ENCODE data around the gene ADAT3.

The ADAT3 gene

DNA sequence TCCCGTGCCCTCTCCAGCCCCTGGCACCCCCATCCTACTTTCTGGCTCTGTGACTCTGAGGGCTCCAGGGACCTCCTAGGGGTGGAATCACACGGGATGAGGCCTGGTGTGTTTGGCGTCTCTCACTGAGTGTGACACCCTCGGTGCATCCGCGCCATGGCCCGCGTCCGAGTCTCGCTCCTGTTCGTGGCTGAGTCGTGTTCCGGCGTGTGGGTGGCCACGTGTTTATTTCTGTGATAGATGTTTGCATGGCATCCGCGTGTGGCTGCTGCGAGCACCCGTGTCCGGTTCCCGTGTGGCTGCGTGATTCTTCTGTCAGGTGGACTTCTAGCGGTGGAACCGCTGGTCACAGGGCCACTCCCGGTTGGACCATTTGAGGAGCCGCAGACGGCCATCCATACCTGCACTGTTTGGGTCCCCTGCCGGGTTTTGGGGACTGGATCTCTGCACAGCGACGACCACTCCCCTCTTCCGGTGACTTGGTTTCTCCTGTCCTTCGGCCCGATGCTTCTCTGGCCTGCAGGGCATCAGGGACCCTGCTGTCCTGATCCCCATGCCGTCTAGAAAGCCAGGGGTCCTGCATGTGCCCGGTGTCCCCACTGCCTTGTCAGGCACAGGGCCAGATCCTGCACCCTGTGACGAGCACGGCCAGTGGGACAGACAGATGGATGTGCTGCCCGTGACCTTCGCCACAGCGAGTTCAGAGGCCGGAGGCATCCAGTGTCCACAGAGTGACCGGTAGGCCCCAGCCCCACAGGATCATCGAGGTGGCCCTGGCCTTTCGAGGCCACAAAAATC is 44.3 kb downstream of the ADAT3 start:
- Histone ChIP-seq H3K4me3 (no peak overlapping the region), H3K9me3 (ENCODE audit: low read depth, low read length) (no peaks in the 10 kb centered on the region), H3K36me3 (ENCODE audit: insufficient read depth, low read length) (peaks cover 7% of the 10 kb centered on the region; the same call in 1 of the 2 replicates), H3K27ac (no peak overlapping the region), H3K9ac (ENCODE audit: insufficient read length) (no peak overlapping the region)
- DNase-seq (ENCODE audit: low read depth, low spot score), result no peak
- TF ChIP-seq POLR2AphosphoS5 (IDR thresholded peaks at IDR 0.05; ENCODE audit: borderline replicate concordance, low read depth, low read length), result no peak
- no peak for TF ChIP-seq FOXP2 (optimal IDR thresholded peaks at IDR 0.05; ENCODE audit: control extremely low read depth, extremely low read length, insufficient read depth)
- no peak for TF ChIP-seq EZH2 (IDR thresholded peaks at IDR 0.05)

DNA sequence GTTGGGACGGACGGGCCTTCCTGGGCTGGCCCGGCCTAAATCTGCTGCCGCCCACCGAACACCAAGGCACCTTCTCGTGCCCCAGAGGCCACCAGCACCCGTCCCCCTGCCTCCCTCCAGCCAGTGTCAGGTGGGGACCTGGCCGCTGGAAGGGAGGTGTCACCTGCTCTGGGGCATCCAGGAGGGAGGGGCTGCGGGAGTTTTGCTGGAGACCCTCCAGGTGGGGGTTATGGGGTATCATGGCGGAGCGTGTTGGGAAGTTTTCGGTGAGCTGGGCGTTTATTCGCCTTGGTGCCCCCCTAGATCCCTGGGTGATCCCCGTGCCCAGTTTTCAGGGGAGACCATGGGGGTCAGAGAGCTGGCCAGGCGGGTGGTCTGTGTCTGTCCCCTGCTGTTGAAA is 45.4 kb downstream of the ADAT3 start:
- Histone ChIP-seq H3K27ac (no peak overlapping the region), H3K9me3 (ENCODE audit: low read depth, low read length) (no peaks in the 10 kb centered on the region), H3K36me3 (ENCODE audit: insufficient read depth, low read length) (peaks cover 7% of the 10 kb centered on the region; the same call in 1 of the 2 replicates), H3K9ac (ENCODE audit: insufficient read length) (no peak overlapping the region), H3K4me3 (no peak overlapping the region)
- TF ChIP-seq EZH2 (IDR thresholded peaks at IDR 0.05), result no peak
- no peak for TF ChIP-seq POLR2AphosphoS5 (IDR thresholded peaks at IDR 0.05; ENCODE audit: borderline replicate concordance, low read depth, low read length)
- TF ChIP-seq FOXP2 (optimal IDR thresholded peaks at IDR 0.05; ENCODE audit: control extremely low read depth, extremely low read length, insufficient read depth), result no peak
- no peak for DNase-seq (ENCODE audit: low read depth, low spot score)

DNA sequence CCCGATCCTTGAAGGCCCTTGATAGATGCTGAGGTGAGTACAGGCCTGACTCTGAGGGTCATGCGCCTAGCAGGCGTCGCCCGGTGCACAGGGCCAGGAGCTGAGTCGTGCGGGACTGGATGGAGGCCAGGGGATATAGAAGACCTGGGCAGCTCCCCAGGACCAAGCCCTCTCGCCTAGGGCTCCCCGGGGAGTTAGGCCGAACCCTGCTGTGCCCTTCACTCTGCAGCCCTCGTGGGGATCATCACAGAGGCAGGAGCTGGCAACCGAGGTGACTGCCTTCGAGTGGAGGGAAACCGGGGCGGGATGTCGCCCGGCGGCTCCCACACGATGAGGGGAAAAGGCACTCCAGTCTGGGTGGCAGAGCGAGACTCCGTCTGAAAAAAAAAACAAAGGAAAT is 47.4 kb downstream of the ADAT3 start:
- Histone ChIP-seq H3K27ac (no peak overlapping the region), H3K9me3 (ENCODE audit: low read depth, low read length) (no peaks in the 10 kb centered on the region), H3K36me3 (ENCODE audit: insufficient read depth, low read length) (peaks cover 7% of the 10 kb centered on the region; the same call in 1 of the 2 replicates), H3K4me3 (no peak overlapping the region), H3K9ac (ENCODE audit: insufficient read length) (no peak overlapping the region)
- DNase-seq (ENCODE audit: low read depth, low spot score), result no peak
- no peak for TF ChIP-seq FOXP2 (optimal IDR thresholded peaks at IDR 0.05; ENCODE audit: control extremely low read depth, extremely low read length, insufficient read depth)
- TF ChIP-seq EZH2 (IDR thresholded peaks at IDR 0.05), result no peak
- no peak for TF ChIP-seq POLR2AphosphoS5 (IDR thresholded peaks at IDR 0.05; ENCODE audit: borderline replicate concordance, low read depth, low read length)

DNA sequence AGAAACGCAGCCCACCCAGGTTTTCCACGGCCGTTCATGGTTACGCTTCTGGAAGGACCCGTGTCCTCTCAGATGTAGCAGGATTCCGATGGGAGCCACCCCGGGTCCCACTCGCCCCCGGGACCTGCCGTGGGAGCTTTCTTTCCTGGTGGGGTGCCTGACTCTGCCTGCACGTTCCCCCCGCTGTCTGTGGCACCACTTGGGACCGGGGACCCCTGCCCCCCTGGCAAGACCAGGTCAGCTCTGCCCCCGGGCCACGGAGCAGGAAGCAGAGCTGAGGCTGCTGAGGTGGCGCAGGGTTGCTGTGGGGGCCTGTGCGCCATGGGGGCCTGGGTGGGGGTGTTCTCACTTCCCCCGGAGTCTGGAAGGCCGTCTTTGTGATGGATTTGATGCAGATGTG is 47.8 kb downstream of the ADAT3 start:
- Histone ChIP-seq H3K27ac (no peak overlapping the region), H3K9me3 (ENCODE audit: low read depth, low read length) (no peaks in the 10 kb centered on the region), H3K36me3 (ENCODE audit: insufficient read depth, low read length) (peaks cover 7% of the 10 kb centered on the region; the same call in 1 of the 2 replicates), H3K9ac (ENCODE audit: insufficient read length) (no peak overlapping the region), H3K4me3 (no peak overlapping the region)
- no peak for TF ChIP-seq POLR2AphosphoS5 (IDR thresholded peaks at IDR 0.05; ENCODE audit: borderline replicate concordance, low read depth, low read length)
- TF ChIP-seq FOXP2 (optimal IDR thresholded peaks at IDR 0.05; ENCODE audit: control extremely low read depth, extremely low read length, insufficient read depth), result no peak
- no peak for TF ChIP-seq EZH2 (IDR thresholded peaks at IDR 0.05)
- DNase-seq (ENCODE audit: low read depth, low spot score), result no peak

DNA sequence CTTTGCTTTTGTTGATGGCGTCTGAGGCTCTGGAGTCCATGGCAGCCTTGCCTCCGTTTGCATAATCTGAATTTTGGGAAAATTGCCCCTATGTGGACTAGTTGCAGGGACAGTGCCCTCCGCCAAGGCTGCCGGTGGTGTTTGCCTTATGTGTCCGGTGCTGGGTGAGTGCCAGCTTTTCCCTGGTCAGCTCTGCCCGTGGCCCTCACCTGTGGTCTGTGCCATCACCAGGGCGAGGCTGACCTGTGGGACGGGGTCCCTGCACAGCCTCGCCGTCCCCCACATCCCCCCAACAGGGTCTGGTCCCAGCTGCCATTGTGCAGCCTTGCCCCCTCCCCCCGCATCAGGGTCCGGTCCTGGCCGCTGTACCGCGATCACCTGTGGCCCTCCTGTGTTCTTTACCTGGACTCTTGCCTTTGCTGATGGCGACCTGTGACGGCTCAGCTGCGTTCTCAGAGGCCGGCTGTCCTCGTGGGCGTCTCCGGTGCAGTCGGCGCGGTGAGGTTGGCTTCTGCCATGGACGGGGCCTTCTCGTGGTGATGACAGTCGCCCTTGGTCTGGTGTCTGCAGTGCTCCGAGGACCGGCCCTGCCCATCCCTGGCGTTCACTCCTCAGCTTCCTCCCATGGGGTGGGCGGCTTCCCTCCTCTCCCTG is 48.4 kb downstream of the ADAT3 start:
- Histone ChIP-seq H3K9ac (ENCODE audit: insufficient read length) (no peak overlapping the region), H3K27ac (no peak overlapping the region), H3K36me3 (ENCODE audit: insufficient read depth, low read length) (peaks cover 7% of the 10 kb centered on the region; the same call in 1 of the 2 replicates), H3K9me3 (ENCODE audit: low read depth, low read length) (no peaks in the 10 kb centered on the region), H3K4me3 (no peak overlapping the region)
- no peak for TF ChIP-seq FOXP2 (optimal IDR thresholded peaks at IDR 0.05; ENCODE audit: control extremely low read depth, extremely low read length, insufficient read depth)
- TF ChIP-seq EZH2 (IDR thresholded peaks at IDR 0.05), result no peak
- no peak for TF ChIP-seq POLR2AphosphoS5 (IDR thresholded peaks at IDR 0.05; ENCODE audit: borderline replicate concordance, low read depth, low read length)
- DNase-seq (ENCODE audit: low read depth, low spot score), result no peak

DNA sequence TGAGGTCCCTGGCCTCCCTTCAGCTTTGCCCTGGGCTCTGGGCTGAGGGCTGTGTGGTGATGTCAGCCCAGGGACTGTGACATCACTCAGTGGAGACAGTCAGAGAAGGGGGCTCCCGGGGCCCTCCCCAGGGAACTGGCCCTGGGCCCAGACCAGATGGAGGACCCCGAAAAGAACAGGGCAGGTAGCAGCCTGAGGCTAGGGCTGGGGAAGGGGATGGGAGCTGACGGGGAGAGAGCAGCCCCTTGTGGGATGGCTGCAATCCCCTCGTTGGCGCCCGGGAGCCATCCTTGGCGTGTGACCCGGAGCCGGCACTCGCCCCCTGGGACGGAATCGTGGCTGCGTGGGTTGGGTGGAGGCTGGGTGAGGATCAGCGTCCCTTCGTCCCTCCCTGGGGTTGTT is 49.3 kb downstream of the ADAT3 start:
- Histone ChIP-seq H3K4me3 (no peak overlapping the region), H3K9me3 (ENCODE audit: low read depth, low read length) (no peaks in the 10 kb centered on the region), H3K36me3 (ENCODE audit: insufficient read depth, low read length) (peaks cover 3% of the 10 kb centered on the region; the same call in 1 of the 2 replicates), H3K9ac (ENCODE audit: insufficient read length) (no peak overlapping the region), H3K27ac (no peak overlapping the region)
- no peak for DNase-seq (ENCODE audit: low read depth, low spot score)
- TF ChIP-seq FOXP2 (optimal IDR thresholded peaks at IDR 0.05; ENCODE audit: control extremely low read depth, extremely low read length, insufficient read depth) (no peak), EZH2 (IDR thresholded peaks at IDR 0.05) (no peak), POLR2AphosphoS5 (IDR thresholded peaks at IDR 0.05; ENCODE audit: borderline replicate concordance, low read depth, low read length) (no peak)

DNA sequence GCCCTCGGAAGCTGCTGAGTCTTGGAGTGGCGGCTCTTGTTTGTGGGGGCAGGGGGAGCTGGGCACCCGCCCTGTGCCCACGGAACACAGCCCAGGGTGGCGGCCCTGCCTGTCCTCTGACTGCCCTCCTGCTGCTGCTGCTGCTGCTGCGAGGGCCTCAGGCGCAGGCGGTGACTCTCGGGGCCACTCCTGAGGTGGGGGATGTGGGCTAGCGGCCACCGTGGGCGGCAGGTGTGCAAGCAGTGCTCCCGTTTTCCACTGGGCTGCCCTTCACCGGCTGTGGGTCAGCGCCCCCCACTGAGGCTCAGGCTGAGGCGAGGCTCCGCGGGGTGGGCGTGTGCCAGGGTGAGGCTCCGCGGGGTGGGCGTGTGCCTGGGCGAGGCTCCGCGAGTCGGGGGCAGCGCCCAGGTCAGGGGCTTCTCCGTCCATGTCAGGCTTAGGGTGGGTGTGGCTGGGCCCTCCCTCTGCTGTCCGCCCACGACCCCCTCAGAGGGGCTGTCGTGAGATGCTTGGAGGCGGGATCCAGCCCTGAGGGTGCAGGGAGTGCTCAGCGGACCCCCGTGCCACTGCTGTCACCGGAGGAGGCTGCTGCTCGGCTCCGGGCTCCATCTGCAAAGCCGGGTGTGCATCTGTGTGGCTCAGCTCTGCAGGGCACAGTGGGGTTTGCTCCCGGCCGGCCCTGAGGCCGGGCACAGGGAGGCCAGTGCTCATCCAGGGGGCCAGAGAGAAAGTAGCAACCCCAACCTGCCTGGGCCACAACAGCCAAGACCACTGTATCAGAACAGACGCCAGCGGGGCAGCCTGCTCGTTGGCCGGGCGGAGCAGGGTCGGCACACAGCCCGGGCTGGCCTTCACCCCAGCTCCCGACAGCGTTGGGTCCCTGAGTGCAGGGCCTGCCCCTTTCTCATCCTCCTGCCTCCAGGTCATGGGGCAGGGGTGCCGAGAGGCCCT is 50.2 kb downstream of the ADAT3 start:
- Histone ChIP-seq H3K4me3 (no peak overlapping the region), H3K36me3 (ENCODE audit: insufficient read depth, low read length) (no peaks in the 10 kb centered on the region; the same call in 1 of the 2 replicates), H3K9me3 (ENCODE audit: low read depth, low read length) (no peaks in the 10 kb centered on the region), H3K9ac (ENCODE audit: insufficient read length) (no peak overlapping the region), H3K27ac (no peak overlapping the region)
- TF ChIP-seq POLR2AphosphoS5 (IDR thresholded peaks at IDR 0.05; ENCODE audit: borderline replicate concordance, low read depth, low read length), result no peak
- no peak for DNase-seq (ENCODE audit: low read depth, low spot score)

DNA sequence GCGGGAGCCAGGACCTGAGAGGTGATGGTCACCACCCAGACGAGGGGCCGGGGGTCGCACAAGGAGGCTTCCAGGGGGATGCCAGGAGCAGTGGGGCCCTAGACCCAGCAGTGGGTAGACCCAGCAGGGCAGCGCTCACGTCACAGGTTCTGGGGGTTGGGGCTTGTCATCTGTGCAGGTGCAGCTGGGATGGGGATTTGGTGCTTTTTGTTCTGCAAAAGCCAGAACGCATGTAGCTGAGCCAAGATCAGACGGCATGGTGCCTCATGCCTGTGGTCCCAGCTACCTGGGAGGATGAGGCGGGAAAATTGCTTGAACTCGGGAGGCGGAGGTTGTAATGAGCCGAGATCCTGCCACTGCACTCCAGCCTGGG is 50.9 kb downstream of the ADAT3 start:
- no peaks in the 10 kb centered on the region for H3K9me3 ChIP-seq (ENCODE audit: low read depth, low read length)
- no peak overlapping the region for H3K9ac ChIP-seq (ENCODE audit: insufficient read length)
- no peak overlapping the region for H3K27ac ChIP-seq
- H3K4me3 ChIP-seq, result no peak overlapping the region
- DNase-seq (ENCODE audit: low read depth, low spot score), result no peak
- TF ChIP-seq EZH2 (IDR thresholded peaks at IDR 0.05) (no peak), FOXP2 (optimal IDR thresholded peaks at IDR 0.05; ENCODE audit: control extremely low read depth, extremely low read length, insufficient read depth) (no peak), POLR2AphosphoS5 (IDR thresholded peaks at IDR 0.05; ENCODE audit: borderline replicate concordance, low read depth, low read length) (no peak)
- H3K36me3 ChIP-seq (ENCODE audit: insufficient read depth, low read length), result no peaks in the 10 kb centered on the region; the same call in 1 of the 2 replicates
